Fibroblast of pulmonary artery (primary cell): ENCODE results near the gene RERGL.

Experiments
- DNase-seq: peaks from one replicate; pipeline ENCODE4 v3.0.0-alpha.2; 2010; ENCODE audit warnings: low read depth
- H3K4me3 ChIP-seq: replicated peaks from 2 replicates; pipeline ENCODE4 v1.5.1; 2011; ENCODE audit warnings: low read depth, mild to moderate bottlenecking, control low read depth, low read length, moderate library complexity
- CTCF ChIP-seq: IDR thresholded peaks from 2 replicates; pipeline ENCODE4 v1.5.1; 2011; ENCODE audit warnings: mild to moderate bottlenecking, control low read depth, low read length, inconsistent platforms; ENCODE audit errors: missing control alignments

The RERGL gene

GRCh38 chr12:18108611-18109010, 18.6 kb upstream of the RERGL start:
- no peak for DNase-seq
- TF ChIP-seq CTCF, result no peak
- no peak overlapping the region for H3K4me3 ChIP-seq

GRCh38 chr12:18103624-18104023, 13.6 kb upstream of the RERGL start:
- no peak for DNase-seq
- TF ChIP-seq CTCF, result no peak
- no peak overlapping the region for H3K4me3 ChIP-seq

- no peak for DNase-seq
- H3K4me3 ChIP-seq, result no peak overlapping the region
- no peak for TF ChIP-seq CTCF
These were observed 11.1 kb upstream of the RERGL start for GRCh38 chr12:18101043-18101442.

GRCh38 chr12:18084080-18084479, 5.9 kb downstream of the RERGL start:
- TF ChIP-seq CTCF, result no peak

GRCh38 chr12:18079541-18080246, 10.3 kb downstream of the RERGL start:
- TF ChIP-seq CTCF, result no peak
- no peak for DNase-seq
- H3K4me3 ChIP-seq, result no peak overlapping the region

More at GRCh38 chr12:18084080-18084479, 5.9 kb downstream of the RERGL start:
- H3K4me3 ChIP-seq, result no peak overlapping the region
- DNase-seq, result no peak

- no peak for DNase-seq
- TF ChIP-seq CTCF, result no peak
These were observed 16.0 kb downstream of the RERGL start for GRCh38 chr12:18074001-18074400.

GRCh38 chr12:18072723-18073122, 17.3 kb downstream of the RERGL start:
- no peak overlapping the region for H3K4me3 ChIP-seq
- TF ChIP-seq CTCF, result no peak
- no peak for DNase-seq

More at GRCh38 chr12:18074001-18074400, 16.0 kb downstream of the RERGL start:
- no peak overlapping the region for H3K4me3 ChIP-seq
